Gastrocnemius medialis (tissue), 4 donors: ENCODE measurements around the gene CFAP210.

Experiments used
- CTCF ChIP-seq, 5 experiments: fragments of 450-650 bp in 3 of 5; fragments of 200-600 bp in 2 of 5; sonication (generic) in 2 of 5; IDR thresholded peaks in 4 of 5; conservative IDR thresholded peaks in 1 of 5; 1 replicate in 4 of 5; 2 replicates in 1 of 5; pipeline ENCODE4 v1.5.1; 2016 to 2019; ENCODE audit warnings: antibody characterized with exemption in 5 of 5, mild to moderate bottlenecking in 3 of 5, moderate library complexity in 3 of 5
- POLR2A ChIP-seq, 2 donors: fragments of 450-650 bp; IDR thresholded peaks; one replicate each; pipeline ENCODE4 v1.6.1; 2017; ENCODE audit warnings: antibody characterized with exemption in 2 of 2, mild to moderate bottlenecking in 2 of 2, moderate library complexity in 2 of 2

- TF ChIP-seq CTCF (IDR thresholded peaks at IDR 0.05 in 4 of 5, conservative IDR thresholded peaks at IDR 0.05 in 1 of 5) (no peak), POLR2A (IDR thresholded peaks at IDR 0.05) (no peak)
Observed at GRCh38 chr2:169672406-169672805, 21.8 kb downstream of the CFAP210 start.
